ENCODE data around the gene EPM2A.
"Not testable (repeated sequence)": the region's sequence is repeated elsewhere in the genome, so short reads cannot be mapped to it uniquely, and the experiment has no call there.

Gene EPM2A

DNA sequence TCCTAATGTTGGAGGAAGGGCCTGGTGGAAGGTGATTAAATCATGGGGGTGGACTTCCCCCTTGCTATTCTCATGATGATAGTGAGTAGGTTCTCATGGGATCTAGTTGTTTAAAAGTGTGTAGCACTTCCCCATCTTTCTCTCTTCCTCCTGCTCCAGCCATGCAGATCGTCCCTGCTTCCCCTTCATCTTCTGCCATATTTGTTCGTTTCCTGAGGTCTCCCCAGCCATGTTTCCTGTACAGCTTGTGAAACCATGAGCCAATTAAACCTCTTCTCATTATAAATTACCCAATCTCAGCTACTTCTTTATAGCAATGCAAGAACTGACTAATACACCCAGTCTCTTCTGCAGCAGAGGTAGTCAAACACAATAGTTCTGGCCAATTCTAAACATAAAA lies 5.4 kb downstream of the EPM2A start:
- DNase-seq = peak in 3 of 4 experiments; percentile 8 to 43 (median 26)

DNA sequence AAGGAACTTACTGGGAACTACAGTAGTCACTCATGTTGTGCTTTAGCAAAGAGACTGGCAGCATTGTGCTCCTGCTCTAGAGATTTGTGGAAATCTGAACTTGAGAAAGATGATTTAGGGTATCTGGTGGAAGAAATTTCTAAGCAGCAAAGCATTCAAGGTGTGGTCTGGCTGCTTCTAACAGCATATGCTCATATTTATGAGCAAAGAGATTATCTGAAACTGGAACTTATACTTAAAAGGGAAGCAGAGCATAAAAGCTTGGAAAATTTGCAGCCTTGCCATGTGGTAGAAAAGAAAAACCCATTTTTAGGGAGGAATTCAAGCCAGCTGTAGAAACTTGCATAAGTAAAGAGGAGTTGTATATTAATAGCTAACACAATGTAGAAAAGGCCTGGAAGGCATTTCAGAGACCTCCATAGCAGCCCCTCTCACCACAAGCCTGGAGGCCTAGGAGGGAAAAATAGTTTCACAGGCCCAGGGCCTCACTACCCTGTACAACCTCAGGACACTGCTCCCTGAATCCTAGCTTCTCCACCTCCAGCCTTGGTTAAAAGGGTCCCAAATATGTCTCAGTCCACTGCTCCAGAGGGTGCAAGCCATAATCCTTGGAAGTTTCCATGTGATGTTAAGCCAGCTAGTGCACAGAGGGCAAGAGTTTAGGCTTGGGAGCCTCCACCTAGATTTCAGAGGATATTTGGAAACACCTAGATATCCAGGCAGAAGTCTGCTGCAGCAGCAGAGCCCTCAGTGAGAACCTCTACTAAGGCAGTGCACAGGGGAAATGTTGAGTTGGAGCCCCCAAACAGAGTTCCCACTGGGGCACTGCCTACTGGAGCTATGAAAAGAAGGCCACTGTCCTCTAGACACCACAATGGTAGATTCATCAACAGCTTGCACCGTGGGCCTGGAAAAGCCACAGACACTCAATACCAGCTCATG lies 6.6 kb downstream of the EPM2A start:
- DNase-seq = no peak

DNA sequence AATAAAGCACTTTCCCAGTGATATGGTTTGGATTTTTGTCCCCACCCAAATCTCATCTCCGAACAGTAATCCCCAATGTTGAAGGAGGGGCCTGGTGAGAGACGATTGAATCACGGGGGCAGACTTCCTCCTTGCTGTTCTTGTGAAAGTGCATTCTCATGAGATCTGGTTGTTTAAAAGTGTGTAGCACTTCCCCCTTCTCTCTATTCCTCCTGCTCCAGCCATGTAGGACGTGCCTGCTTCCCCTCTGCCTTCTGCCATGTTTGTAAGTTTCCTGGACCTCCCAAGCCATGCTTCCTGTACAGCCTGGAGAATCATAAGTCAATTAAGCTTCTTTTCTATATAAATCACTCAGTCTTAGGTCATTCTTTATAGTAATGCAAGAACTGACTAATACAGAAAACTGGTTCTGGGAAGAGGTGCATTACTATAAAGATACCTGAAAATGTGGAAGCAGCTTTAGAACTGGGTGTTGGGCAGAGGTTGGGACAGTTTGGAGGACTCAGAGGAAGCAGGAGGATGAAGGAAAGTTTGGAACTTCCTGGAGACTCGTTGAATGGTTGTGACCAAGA lies 7.4 kb downstream of the EPM2A start:
- DNase-seq = peak in 3 of 4 experiments; percentile 5 to 23 (median 22)

DNA sequence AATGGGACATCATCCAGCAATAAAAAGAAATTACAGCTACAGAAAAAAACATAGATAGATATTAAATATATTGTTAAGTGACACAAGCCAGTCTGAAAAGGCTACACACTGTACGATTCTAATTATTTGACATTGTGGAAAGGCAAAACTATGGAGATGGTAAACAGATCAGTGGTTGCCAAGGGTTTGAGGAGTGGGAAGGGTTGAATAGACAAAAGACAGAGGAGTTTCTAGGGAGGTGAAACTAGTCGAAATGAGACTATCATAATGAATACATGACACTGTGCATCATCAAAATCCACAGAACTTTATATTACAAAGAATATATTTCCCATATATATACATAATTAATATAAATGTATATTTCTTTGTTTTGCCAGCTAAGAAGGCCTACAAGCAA lies 9.8 kb downstream of the EPM2A start:
- no peak for DNase-seq

DNA sequence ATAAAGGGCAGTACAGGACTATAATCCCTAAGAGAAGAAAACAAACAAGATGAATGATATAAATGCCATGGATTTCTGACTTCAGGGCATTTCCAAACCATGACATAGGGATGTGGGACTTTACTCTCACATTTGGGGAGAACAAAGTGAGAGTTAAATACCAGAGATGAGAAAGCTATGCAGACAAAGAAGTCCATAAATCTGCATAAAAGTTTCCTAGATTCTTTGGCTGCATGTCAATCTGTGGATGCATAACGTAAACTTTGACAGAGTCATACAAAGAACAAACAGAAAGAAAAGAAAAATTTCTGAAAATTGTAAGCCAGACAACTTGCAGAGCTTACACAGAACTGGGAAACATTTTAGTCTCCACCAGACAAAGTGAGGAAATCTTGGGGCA lies 11.7 kb downstream of the EPM2A start:
- DNase-seq = no peak

DNA sequence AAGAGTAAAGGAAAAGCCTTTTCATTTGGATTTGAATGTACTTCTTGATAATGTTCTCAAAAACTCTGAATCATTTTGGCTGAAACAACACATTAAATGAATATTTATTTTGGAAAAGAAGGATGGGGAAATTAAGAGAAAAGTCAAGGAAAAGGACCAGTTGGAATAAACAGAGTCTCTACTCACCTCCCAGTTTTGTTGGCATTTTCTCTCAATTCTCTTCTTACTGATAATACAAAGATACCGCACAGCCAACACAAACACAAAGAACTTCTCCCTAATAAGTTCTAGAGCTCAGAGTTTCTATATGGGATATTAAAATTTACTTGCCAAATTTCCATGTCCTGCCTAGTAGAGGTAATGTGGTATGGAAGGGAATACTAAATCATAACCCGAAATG lies 13.1 kb downstream of the EPM2A start:
- DNase-seq = no peak

DNA sequence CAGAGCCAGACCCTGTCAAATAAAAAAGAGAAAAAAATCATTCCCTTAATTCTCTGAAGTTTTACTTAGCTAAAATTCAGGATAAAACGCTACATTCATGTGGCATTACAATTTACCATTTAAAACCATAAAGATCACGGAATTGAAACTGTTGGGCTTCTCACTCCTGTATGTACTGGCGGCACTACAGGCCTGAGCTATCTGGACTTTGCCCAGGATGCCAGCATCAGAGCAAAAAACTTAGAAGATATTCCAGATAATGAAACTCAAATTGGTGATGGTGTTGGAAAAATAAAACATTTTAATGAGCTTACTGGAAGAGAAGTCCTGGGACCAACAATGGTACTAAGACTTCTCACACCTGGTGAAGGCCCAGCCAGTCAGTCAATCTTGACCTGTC lies 14.2 kb downstream of the EPM2A start:
- DNase-seq = no peak

DNA sequence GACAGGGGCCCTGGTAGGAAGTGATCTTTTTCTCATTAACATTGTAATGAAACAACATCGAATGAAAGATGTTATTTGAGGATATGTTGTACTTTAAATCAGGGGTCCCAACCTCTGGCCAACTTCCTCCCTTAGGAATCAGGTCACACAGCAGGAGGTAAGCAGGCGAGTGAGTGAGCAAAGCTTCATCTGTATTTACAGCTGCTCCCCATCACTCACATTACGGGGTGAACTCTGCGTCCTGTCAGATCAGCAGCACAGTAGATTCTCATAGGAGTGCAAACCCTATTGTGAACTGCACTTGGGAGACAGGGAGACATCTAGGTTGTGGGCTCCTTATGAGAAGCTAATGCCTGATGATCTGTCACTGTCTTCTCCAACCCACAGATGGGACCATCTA lies 19.9 kb downstream of the EPM2A start:
- no peak for DNase-seq

DNA sequence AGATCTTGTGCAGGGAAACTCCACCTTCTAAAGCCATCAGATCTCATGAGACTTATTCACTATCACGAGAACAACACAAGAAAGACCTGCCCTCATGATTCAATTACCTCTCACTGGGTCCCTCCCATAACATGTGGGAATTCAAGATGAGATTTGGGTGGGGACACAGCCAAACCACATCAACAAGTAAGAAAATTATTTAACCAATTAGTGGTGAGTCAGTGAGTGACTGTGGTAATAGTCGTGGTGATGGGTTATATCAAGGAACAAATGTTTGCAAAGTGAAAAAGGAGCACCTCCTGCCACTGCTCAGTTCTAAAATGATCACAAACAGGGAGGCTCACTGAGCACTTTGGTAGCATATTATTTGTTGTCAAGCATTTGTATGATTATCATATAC lies 20.6 kb downstream of the EPM2A start:
- no peak for DNase-seq

DNA sequence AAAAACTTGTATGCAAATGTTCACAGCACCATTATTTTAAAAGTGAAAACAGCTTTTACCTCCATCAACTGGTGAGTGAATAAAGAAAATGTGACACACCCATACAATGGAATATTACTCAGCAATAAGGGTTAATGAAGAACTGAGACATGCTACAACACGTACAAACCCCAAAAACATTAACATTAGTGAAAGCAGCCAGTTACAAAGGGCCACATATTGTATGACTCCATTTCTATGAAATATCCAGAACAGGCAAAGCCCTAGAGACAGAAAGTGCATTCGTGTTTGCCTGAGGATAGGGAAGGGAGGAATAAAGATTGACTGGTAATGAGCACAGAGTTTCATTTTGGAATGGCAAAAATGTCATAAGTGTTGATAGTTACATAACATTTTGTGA lies 21.5 kb downstream of the EPM2A start:
- no peak for DNase-seq

DNA sequence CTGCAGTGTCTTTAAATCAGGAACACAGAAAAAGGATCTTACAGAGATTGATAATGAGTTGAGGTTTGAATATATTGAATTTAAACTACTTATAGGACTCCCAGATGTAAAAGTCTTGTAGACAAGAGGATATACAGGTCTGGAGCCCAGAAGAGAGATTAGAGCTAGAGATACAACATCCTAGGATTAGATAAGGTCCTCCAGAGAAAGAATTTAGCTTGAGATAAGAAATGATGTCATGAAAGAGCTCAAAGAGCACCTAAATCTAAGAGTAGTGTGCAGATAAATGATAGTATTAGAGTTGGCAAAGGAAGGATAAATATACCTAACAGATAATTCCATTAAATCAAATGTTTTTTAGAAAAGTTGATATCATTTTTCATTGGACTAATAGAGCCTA lies 23.9 kb downstream of the EPM2A start:
- DNase-seq = no peak

DNA sequence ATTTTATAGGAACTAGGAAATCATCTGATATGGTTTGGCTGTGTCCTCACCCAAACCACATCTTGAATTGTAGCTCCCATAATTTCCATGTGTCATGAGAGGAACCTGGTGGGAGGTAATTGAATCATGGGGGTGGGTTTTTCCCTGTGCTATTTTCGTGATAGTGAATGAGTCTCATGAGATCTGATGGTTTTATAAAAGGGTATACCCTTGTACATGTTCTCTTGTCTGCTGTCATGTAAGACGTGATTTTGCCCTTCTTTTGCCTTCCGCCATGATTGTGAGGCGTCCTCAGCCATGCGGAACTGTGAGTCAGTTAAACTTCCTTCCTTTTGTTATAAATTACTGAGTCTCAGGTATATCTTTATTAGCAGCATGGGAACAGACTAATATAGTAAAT lies 27.9 kb downstream of the EPM2A start:
- DNase-seq = peak in 1 of 4 experiments; percentile 4

DNA sequence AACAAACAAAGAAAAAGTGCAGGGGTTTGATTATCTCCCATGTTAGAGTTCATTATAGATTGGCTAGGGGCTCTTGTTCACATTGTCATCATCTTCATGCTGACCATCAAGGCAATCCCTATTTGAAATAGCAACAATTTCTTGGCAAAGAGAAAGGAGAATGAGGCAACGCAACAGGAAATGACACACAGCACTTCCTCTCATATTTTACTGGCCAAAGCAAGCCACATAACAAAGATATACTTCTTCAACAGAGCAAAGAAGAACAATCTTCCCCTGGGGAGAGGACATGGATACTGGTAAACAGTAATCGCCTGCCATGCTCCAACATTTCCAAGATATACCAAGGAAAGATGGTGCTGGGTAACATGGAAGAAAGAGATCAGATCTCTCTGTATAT lies 29.8 kb downstream of the EPM2A start:
- peak; percentile 28 to 61 (median 52) for DNase-seq

DNA sequence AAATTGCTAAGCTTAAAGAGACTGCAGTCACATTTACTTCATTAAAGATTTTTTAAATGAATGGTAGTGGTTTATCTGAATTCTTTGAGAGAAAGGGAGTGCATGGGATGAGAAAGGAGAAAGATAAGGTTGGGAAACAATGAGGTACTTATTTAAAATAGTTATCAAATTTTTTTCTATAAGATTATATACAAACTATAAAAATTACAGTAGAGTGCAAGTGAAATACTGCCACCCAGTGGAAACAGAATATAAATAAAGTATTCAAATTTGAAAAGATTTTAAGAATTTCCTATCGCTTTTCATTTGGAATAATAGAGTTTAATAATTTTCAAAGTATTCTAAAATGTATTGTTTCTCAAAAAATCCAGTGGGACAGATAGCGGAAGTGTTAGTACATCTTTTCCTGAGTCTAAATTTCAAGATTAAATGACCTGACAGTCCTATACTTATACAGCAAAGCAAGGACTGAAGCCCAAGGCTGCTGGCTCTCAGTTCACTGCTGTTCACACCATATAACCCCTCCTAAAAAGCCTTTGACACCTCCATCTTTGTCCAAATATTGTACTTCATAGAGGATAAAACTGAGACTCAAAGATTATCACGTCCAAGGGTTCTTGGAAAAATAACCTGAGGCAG lies 31.1 kb downstream of the EPM2A start:
- DNase-seq = peak in 2 of 4 experiments; percentile 19 to 40

DNA sequence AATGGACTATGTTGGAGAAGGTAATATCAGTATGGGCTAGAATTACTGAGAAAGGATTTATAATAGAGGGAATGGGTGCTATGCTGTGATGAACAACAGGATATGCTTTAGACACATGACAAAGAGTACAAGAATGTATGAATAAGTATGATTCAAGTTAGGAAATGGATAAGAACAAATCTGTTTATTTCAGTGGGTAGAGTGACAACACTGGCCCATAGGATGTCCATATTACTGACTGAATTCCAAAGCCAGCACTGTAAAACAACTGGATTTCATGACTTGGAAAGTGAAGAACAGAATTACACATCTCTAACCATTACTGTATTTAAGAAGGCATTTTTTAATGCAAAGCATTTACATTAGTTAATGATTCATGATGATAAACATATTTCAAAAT lies 35.9 kb downstream of the EPM2A start:
- no peak for DNase-seq

DNA sequence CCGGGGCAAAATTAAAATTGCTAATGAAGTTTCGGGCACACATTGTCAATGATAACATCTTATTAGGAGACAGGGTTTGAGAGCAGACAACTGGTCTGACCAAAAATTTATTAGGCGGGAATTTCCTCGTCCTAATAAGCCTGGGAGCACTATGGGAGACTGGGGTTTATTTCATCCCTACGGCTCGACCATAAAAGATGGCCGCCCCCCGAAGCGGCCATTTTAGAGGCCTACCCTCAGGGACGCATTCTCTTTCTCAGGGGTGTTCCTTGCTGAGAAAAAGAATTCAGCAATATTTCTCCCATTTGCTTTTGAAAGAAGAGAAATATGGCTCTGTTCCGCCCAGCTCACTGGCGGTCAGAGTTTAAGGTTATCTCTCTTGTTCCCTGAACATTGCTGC lies 37.9 kb downstream of the EPM2A start:
- not testable (repeated sequence) for DNase-seq

DNA sequence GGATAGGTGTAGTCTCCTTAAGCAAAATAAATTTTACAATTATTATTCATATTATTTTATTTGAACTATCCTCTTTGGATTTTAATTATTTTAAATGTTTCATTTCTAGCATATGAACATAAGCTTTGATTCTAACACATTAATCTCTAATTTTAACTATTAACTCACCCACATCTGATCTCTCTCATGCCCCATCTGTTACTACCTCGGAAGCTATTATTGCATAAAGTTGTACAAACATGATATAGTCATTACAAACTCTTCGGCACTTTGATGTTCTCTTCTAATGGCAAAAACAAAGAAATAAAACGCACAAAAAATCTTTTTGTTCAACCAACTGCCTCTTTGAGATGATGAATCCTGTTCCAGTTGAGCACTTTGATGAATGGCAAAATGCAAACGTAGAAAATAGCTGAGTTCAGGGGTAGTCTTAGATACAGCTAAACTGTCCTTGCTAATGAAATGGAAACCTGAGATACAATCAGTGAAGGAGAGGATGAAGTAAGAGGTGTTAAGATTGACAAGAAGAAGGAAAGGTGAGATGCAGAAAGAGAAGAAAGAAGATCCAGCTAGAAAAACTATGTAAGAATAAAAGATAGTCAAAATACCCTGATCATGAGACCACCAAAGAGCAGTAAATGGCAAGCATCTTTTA lies 41.1 kb downstream of the EPM2A start:
- no peak for DNase-seq

DNA sequence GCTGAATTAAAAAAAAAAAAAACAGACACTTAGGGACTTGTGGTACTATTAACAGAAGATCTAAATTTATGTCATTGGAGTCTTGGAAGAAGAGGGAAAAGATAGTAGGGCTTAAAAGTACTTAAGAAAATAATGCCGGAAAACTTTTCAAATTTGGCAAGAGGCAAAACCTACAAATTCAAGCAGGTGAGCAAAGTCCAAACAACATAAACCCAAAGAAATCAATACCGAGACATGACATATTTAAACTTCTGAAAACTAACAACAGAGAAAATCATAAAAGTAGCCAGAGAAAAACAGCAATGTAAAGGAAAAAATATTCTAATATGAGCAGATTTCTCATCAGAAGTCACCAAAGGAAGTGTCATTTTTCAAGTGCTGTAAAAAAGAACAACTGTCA lies 44.4 kb downstream of the EPM2A start:
- no peak for DNase-seq

DNA sequence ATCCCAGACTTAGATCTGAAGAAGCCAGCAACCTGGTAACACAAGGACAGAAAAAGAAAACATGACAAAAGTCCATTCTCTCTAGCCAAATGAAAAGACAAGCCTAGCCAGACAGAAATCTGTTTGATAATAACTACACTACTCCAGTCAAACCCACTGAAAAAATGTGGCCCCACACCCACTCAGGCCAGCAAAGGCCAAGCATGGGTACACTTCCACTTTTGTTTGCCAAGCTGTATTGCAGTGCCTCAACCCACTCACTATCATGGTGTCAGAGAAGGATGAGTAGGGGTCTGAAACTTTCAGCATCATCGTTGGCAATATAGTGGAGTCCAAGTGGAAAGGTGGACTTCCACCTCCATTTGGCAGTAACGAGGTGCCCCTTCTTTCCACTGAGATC lies 45.8 kb downstream of the EPM2A start:
- peak; percentile 11 to 38 (median 36) for DNase-seq

DNA sequence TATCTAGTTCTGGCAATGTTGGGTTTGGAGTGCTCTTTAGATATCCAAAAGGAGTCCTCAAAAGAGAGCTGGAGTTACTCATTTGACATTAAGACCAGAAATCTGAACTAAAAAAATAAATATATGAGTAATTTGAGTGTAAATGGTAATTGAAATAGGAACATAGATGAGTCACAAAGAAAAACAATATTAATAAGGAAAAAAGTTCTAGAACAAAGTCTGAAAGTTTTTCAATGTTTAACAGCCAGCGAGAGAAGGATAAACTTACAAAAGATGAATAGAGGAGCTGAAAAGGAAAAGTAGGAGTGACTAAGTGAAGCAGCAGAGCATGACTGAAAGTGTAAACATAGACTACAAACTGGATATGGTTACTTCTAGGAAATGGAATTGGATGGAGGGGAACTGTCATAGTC lies 46.8 kb downstream of the EPM2A start:
- no peak for DNase-seq

DNA sequence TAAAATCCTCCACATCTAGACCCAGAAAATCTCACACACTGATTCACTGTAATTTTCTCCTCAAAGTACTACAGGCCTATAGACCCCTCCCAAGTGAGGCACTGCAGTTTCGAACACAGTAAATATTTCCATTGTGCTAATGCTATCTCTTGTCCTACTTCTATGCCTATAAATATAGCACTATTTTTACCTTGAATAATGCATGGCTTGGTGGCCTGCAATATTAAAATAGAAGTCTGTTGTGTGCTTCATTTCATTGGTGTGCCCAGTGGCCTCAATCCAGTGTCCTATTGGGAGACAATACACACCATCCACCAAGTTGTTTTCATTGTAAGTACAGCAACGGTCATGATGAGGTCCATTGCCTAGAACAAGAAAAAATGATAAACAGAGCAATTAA lies 49.4 kb downstream of the EPM2A start:
- no peak for DNase-seq

DNA sequence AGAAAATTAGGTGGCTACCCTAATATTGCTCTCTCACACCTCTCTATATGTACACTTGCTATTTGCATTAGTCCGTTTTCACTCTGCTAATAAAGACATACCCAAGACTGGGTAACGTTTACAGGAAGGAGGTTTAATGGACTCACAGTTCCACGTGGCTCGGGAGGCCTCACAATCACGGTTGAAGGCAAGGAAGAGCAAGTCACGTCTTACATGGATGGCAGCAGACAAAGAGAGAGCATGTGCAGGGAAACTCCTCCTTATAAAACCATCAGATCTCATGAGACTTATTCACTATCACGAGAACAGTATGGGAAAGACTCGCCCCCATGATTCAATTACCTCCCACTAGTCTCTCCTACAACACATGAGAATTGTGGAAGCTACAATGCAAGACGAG lies 53.4 kb downstream of the EPM2A start:
- DNase-seq = no peak

DNA sequence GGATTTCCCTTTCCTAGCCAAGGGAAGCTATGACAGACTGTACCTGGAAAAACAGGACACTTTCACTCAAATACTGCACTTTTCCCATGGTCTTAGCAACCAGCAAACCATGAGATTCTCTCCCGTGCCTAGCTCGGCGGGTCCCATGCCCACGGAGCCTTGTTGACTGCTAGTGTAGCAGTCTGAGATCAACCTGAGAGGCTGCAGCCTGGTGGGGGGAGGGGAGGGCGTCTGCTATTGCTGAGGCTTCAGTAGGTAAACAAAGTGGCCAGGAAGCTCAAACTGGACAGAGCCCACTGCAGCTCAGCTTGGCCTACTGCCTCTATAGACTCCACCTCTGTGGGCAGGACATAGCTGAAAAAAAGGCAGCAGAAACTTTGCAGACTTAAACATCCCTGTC lies 61.8 kb downstream of the EPM2A start:
- no peak for DNase-seq
